HG02610 (cell line): ENCODE measurements around the gene NDUFS8.
A peak's percentile ranks its signal among the peaks of the same experiment; 100 is the strongest.

Experiments used
- ATAC-seq: cut with Tn5 transposase; IDR thresholded peaks from one replicate; pipeline ENCODE4 v1.9.1; 2021; ENCODE audit warnings: mild to moderate bottlenecking, moderate library complexity; ENCODE audit not compliant: unreplicated experiment

The NDUFS8 gene

DNA sequence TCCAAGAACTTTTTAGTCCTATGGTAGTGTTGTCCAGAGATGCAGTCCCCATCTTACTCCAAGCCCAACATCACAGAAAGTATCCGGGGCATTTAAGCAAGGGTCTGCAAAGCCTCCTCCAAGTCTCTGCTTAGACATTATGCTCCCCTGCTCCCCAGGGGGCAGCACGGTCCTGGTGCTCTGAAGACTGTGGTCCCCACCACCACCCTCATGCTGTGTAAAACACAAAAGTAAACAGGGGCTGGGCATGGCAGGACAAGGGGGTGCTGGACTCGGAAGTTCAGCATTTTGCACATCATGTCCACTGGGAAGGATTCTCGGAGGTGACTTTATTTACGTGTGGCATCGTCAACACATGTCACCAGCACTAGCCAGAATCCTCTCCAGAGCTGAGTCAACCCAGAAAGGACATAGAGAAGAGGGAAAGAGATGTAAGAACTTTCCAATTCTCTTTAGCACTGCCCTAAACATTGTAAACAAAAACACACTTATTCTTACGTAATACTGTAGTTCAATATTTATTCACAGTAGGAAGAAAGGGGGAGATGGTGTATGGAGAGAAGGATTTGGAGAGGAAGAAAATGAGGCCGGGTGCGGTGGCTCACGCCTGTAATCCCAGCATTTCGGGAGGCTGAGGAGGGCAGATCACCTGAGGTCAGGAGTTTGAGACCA is 46.0 kb downstream of the NDUFS8 start:
- ATAC-seq, result no peak

DNA sequence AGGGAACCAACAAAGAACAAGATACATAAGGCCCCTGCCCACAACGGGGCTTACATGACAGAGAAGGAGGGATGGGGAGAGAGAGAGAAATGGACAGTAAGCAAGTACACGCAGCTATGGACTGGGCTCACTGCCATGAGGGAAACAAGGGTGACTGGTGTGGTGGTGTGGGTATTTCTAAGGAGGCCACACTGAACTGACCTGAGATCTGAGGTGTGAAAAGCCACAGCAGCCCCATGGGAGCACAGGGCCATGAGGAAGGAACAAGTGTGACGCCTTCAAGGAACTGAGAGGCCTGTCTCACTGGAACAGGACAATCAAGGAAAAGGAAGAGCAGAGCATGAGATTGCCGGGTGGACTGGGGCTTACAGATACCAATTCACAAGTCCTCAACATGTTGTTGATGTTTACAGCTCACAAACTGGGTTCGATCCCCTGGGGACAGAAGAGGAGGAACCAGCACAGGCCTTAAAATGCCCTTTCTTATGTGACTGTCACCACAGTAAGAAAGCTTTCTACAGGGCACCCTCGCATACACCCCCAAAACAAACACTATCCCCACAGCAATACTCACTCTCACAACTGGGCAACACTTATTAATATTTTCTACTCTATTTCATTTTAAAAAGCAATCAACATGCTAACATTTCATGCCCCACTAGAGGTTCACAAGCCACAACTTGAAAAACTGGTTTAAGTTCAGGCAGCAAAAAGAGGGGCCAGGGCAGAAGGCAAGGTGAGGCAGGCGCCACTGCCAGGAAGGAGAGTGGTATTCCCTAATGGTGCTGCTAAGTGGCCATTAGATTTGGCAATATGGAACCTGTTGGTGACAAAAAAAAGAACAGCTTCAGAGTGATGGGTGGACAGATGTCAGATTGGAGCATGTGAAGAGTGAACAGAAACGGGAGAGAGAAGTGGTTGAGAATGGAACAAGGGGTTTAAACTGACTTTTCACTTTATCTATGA is 47.4 kb downstream of the NDUFS8 start:
- ATAC-seq, result peak; percentile 62

DNA sequence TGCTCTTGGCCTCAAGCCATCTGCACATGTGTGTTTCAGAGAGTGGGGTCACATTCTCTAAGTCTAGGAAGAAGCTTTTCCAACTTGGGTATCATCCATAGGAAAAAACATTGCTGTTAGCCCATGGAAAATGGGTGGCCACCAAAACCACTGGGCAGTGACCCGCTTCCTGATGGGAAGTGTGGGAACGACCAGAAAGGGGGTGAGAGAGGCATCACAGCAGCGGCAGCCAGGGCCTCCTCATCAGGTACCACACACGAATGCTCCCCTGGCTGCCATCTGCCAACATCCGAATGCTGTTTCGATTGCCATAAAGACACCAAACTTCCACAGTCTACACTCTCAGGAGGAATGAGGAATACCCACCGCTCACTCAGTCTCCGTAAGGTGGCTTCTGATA is 50.4 kb downstream of the NDUFS8 start:
- no peak for ATAC-seq

DNA sequence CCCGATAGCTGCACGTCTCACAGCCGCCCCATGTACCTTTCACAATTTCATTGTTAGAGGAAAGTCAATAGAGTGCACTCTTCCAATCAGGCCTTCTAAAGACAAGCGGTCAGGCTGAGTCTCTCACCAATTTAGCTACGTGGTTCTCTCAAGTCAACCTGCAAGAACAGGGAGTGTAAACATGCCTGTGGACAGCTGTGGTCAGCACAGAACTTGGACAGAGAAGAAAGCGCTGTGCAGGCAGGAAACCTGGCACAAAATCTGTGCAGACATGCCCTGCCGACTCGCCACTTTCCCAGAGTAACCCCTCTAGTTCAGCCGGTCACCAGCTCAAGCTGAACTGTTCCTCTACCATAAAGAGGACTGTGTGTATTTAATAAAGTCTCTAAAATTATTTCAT is 51.2 kb downstream of the NDUFS8 start:
- no peak for ATAC-seq

DNA sequence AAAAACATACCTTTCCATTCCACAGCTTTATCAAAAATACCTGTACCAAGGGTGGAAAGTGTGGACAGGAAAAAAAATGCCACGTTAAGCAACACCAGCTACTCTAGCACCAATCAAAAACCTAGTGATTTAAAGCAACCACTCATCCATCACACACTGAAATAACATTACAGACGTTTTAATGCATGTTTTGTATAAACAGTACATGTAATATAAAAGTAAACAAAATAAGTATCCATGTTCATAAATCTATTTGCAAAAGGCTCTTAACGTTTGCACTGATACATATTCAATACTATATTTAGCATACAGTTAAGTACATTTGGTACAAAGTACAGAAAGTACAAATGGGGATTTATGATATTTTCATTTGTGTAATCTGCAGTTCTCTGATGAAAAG is 52.0 kb downstream of the NDUFS8 start:
- ATAC-seq, result no peak

DNA sequence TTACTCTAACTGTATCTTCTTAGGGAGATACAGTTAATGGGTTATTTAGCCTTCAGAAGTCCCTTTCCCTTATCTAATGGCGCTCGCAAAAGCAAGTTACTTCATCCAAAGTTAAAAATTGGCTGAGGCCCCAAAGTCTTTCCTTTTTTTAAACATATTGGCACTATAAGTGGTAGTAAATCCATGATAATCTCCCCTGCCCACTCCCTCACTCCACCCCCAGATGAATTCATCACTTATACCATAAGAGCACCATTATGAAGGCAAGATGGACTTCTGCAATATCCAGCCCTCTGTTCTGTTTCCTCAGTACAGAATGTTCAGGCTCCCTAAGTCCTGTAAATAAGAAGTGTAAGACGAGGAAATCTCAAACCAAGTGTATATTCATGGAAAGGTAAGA is 53.0 kb downstream of the NDUFS8 start:
- no peak for ATAC-seq
